PC-3 (cell line): ENCODE measurements around the gene SYVN1. TPM values are rescaled to one million over a fixed set of nuclear protein-coding genes. Genes with fewer than 3 reads are reported as not detected.
A peak's percentile ranks its signal among the peaks of the same experiment; 100 is the strongest.

Experiments used
- ATAC-seq: fragments of 200-7000 bp; cut with Tn5 transposase; 2 replicates; pipeline ENCODE4 v1.9.1; 2020; ENCODE audit warnings: mild to moderate bottlenecking, moderate library complexity
- BruUV-seq: library from RNA; stranded (reverse); fragments of 400-500 nt; replicated peaks from 2 replicates; lab custom pipeline; 2021; lab: Mats Ljungman, UMichigan
- CTCF ChIA-PET: fragments of 300-600 bp; sonication (Branson Sonifier 250); formaldehyde crosslinking; loops from one replicate; lab custom pipeline; 2022; ENCODE audit warnings: antibody characterized with exemption; lab: Charles Lee
- POLR2A ChIA-PET: fragments of 300-600 bp; sonication (Branson Sonifier 250); formaldehyde crosslinking; loops from one replicate; lab custom pipeline; 2022; ENCODE audit warnings: antibody characterized with exemption; ENCODE audit not compliant: unreplicated experiment; lab: Charles Lee
- DNase-seq: peaks from one replicate; pipeline ENCODE4 v3.0.0-alpha.2; 2015
- H2AFZ ChIP-seq: fragments of 300-600 bp; sonication (generic); 2 replicates; pipeline ENCODE4 v1.6.0; 2016; ENCODE audit warnings: antibody characterized with exemption, low read length
- H3F3A ChIP-seq: fragments of 300-600 bp; sonication (generic); one replicate; pipeline ENCODE4 v1.6.0; 2017; ENCODE audit warnings: antibody characterized with exemption, low read length, control low read depth, mild to moderate bottlenecking; ENCODE audit not compliant: unreplicated experiment
- H3K27ac ChIP-seq: fragments of 300-600 bp; sonication (generic); 2 replicates; pipeline ENCODE4 v1.5.1; 2016; ENCODE audit warnings: mild to moderate bottlenecking, low read length
- H3K27me3 ChIP-seq: fragments of 300-600 bp; sonication (generic); 2 replicates; pipeline ENCODE4 v1.6.1; 2016; ENCODE audit warnings: low read length, mixed read lengths
- H3K36me3 ChIP-seq: fragments of 300-600 bp; sonication (generic); 2 replicates; pipeline ENCODE4 v1.6.1; 2016; ENCODE audit warnings: low read depth, mixed run types, low read length, mixed read lengths
- H3K4me1 ChIP-seq: fragments of 300-600 bp; sonication (generic); 2 replicates; pipeline ENCODE4 v1.5.1; 2016; ENCODE audit warnings: low read length; ENCODE audit not compliant: insufficient read depth
- H3K4me2 ChIP-seq: fragments of 300-600 bp; sonication (generic); 2 replicates; pipeline ENCODE4 v1.6.0; 2016; ENCODE audit warnings: low read length
- H3K4me3 ChIP-seq: fragments of 300-600 bp; sonication (generic); 2 replicates; pipeline ENCODE4 v1.5.1; 2016; ENCODE audit warnings: mild to moderate bottlenecking, low read length, mixed read lengths
- H3K79me2 ChIP-seq: fragments of 300-600 bp; sonication (generic); 2 replicates; pipeline ENCODE4 v1.6.1; 2017; ENCODE audit warnings: low read length, mixed read lengths
- H3K9ac ChIP-seq: fragments of 300-600 bp; sonication (generic); 2 replicates; pipeline ENCODE4 v1.6.0; 2016; ENCODE audit warnings: mild to moderate bottlenecking, low read length
- H3K9me2 ChIP-seq: fragments of 300-600 bp; sonication (generic); replicated peaks from 2 replicates; pipeline ENCODE4 v1.6.1; 2016; ENCODE audit warnings: mixed run types, low read length, mixed read lengths
- H3K9me3 ChIP-seq: fragments of 300-600 bp; sonication (generic); 2 replicates; pipeline ENCODE4 v1.6.1; 2016; ENCODE audit warnings: low read length, mixed read lengths
- H4K20me1 ChIP-seq: fragments of 300-600 bp; sonication (generic); 2 replicates; pipeline ENCODE4 v1.6.1; 2016; ENCODE audit warnings: low read length, mixed read lengths
- CTCF ChIP-seq: fragments of 300-600 bp; sonication (generic); conservative IDR thresholded peaks from 2 replicates; pipeline ENCODE4 v1.5.1; 2017; ENCODE audit warnings: antibody characterized with exemption, low read depth, mild to moderate bottlenecking, low read length
- EZH2 ChIP-seq: fragments of 300-600 bp; sonication (generic); IDR thresholded peaks from one replicate; pipeline ENCODE4 v1.6.1; 2017; ENCODE audit warnings: antibody characterized with exemption, mild to moderate bottlenecking, low read length; ENCODE audit not compliant: unreplicated experiment
- EZH2phosphoT487 ChIP-seq: fragments of 300-600 bp; sonication (generic); IDR thresholded peaks from 2 replicates; pipeline ENCODE4 v1.6.1; 2018; ENCODE audit warnings: mild to moderate bottlenecking, antibody characterized with exemption, low read length, borderline replicate concordance
- intact Hi-C: fragments of 100-400 bp; cut with micrococcal nuclease; formaldehyde crosslinking; loops from 2 replicates; pipeline ENCODE4 v1.9.0; 2023
- total RNA-seq: library from RNA; depleted of rRNA; stranded (reverse); fragments of >200 nt; gene quantifications from 2 replicates; pipeline ENCODE4 v1.2.3, GENCODE V29; 2014

Gene SYVN1
- total RNA-seq, 1 experiment from 2014 or later, result 22.3 TPM

GRCh38 chr11:65133724-65134123, 595 bp downstream of the SYVN1 start:
- Histone ChIP-seq H3K27me3 (no peaks in the 10 kb centered on the region), H2AFZ (peak overlapping the region; percentile 87), H3K36me3 (peaks cover 32% of the 10 kb centered on the region; the same call in 1 of the 2 replicates), H3K4me3 (peak overlapping the region; percentile 90), H3K79me2 (peaks cover 35% of the 10 kb centered on the region), H3K9me2 (no peaks in the 10 kb centered on the region), H3K9me3 (no peaks in the 10 kb centered on the region), H3K27ac (peak overlapping the region; percentile 95), H3K9ac (peak overlapping the region; percentile 98), H3K4me2 (peak overlapping the region; percentile 96), H3K4me1 (peaks cover 16% of the 10 kb centered on the region), H4K20me1 (no peaks in the 10 kb centered on the region; the same call in 1 of the 2 replicates), H3F3A (no peaks in the 10 kb centered on the region)
- no peak for ATAC-seq
- ChIA-PET CTCF (no interaction called here), POLR2A (no interaction called here)
- BruUV-seq, result no TSS peak
- no peak for TF ChIP-seq CTCF
- intact Hi-C loops, result no loop called here
- no peak for DNase-seq

GRCh38 chr11:65132988-65133700, 1.2 kb downstream of the SYVN1 start:
- intact Hi-C loops, result no loop called here
- ChIA-PET CTCF (no interaction called here), POLR2A (no interaction called here)
- Histone ChIP-seq H3K9ac (peak overlapping the region; percentile 98), H4K20me1 (no peaks in the 10 kb centered on the region; the same call in 1 of the 2 replicates), H3K27ac (no peak overlapping the region), H3K4me2 (peak overlapping the region; percentile 96), H3K27me3 (no peaks in the 10 kb centered on the region), H3K4me3 (peak overlapping the region; percentile 90), H3K4me1 (peaks cover 16% of the 10 kb centered on the region), H3K79me2 (peaks cover 35% of the 10 kb centered on the region), H3K36me3 (peaks cover 32% of the 10 kb centered on the region; the same call in 1 of the 2 replicates), H3K9me3 (no peaks in the 10 kb centered on the region), H3F3A (no peaks in the 10 kb centered on the region), H3K9me2 (no peaks in the 10 kb centered on the region), H2AFZ (no peak overlapping the region)
- peak; percentile 73 for DNase-seq
- ATAC-seq, result 0 out of 2 replicates have a peak, but pooled peaks have one; percentile 7
- no peak for TF ChIP-seq EZH2
- no peak for TF ChIP-seq CTCF
- no peak for TF ChIP-seq EZH2phosphoT487
- BruUV-seq, result TSS peak; percentile 40
